GM12878 (cell line): Measurements from ENCODE around the gene HSBP1L1. TPM values are rescaled to one million over a fixed set of nuclear protein-coding genes. Genes with fewer than 3 reads are reported as not detected.

Experiments
- ATF7 ChIP-seq: fragments of 450-650 bp; IDR thresholded peaks from 2 replicates; pipeline ENCODE4 v1.6.1; 2016; ENCODE audit warnings: low read depth, mild to moderate bottlenecking
- FOXK2 ChIP-seq: fragments of 450-650 bp; IDR thresholded peaks from 2 replicates; pipeline ENCODE4 v1.6.1; 2017; ENCODE audit warnings: mild to moderate bottlenecking, moderate library complexity
- HCFC1 ChIP-seq: fragments of 150-350 bp; IDR thresholded peaks from 2 replicates; pipeline ENCODE4 v1.6.1; 2014; ENCODE audit warnings: low read length
- KAT2A ChIP-seq: conservative IDR thresholded peaks from 2 replicates; pipeline ENCODE4 v1.6.1; 2011; ENCODE audit warnings: low read depth, low read length; ENCODE audit not compliant: control insufficient read depth
- MXI1 ChIP-seq: fragments of 150-350 bp; IDR thresholded peaks from 2 replicates; pipeline ENCODE4 v1.6.1; 2011; ENCODE audit warnings: low read depth, mild to moderate bottlenecking, inconsistent platforms, low read length, improper control_type of control experiment
- NFYB ChIP-seq: IDR thresholded peaks from 2 replicates; pipeline ENCODE4 v1.6.1; 2011; ENCODE audit warnings: low read depth, mild to moderate bottlenecking, low read length, improper control_type of control experiment, moderate library complexity; ENCODE audit not compliant: insufficient read depth
- POLR2AphosphoS5 ChIP-seq: IDR thresholded peaks from 2 replicates; pipeline ENCODE4 v1.6.1; 2011; ENCODE audit warnings: mild to moderate bottlenecking, low read length, inconsistent platforms
- POU2F2 ChIP-seq: IDR thresholded peaks from 3 replicates; pipeline ENCODE4 v1.6.1; 2011; ENCODE audit warnings: low read depth, mild to moderate bottlenecking, low read length, borderline replicate concordance
- RB1 ChIP-seq: fragments of 450-650 bp; formaldehyde crosslinking; IDR thresholded peaks from 2 replicates; pipeline ENCODE4 v1.6.1; 2017; ENCODE audit warnings: mild to moderate bottlenecking, borderline replicate concordance
- RELA ChIP-seq: fragments of 450-650 bp; IDR thresholded peaks from 2 replicates; pipeline ENCODE4 v1.8.0; 2014; ENCODE audit warnings: borderline replicate concordance; ENCODE audit not compliant: partially characterized antibody
- RFX5 ChIP-seq: IDR thresholded peaks from 2 replicates; pipeline ENCODE4 v1.6.1; 2011; ENCODE audit warnings: low read depth, low read length, improper control_type of control experiment
- SIN3A ChIP-seq: IDR thresholded peaks from 2 replicates; pipeline ENCODE4 v1.6.1; 2012; ENCODE audit warnings: low read depth, low read length, improper control_type of control experiment
- SIX5 ChIP-seq: IDR thresholded peaks from 2 replicates; pipeline ENCODE4 v1.6.1; 2011; ENCODE audit warnings: mild to moderate bottlenecking, low read depth, low read length, moderate library complexity; ENCODE audit not compliant: severe bottlenecking
- STAT3 ChIP-seq: IDR thresholded peaks from 2 replicates; pipeline ENCODE4 v1.6.1; 2011; ENCODE audit warnings: low read depth, low read length, improper control_type of control experiment
- WRNIP1 ChIP-seq: IDR thresholded peaks from 2 replicates; pipeline ENCODE4 v1.6.1; 2011; ENCODE audit warnings: low read depth, low read length, improper control_type of control experiment, borderline replicate concordance
- YBX1 ChIP-seq: fragments of 450-650 bp; IDR thresholded peaks from 2 replicates; pipeline ENCODE4 v1.6.1; 2016; ENCODE audit warnings: antibody characterized with exemption
- polyA plus RNA-seq, 11 experiments: library from polyadenylated mRNA; depleted of rRNA in 4 of 11; unstranded in 6 of 11; stranded (reverse) in 5 of 11; fragments of >200 nt; fragmentation: Nextera tagmentation in 4 of 11; fragmentation: Illumina TruSeq in 1 of 11; extraction: Ambion mirVana in 4 of 11; extraction: Trizol in 1 of 11; gene quantifications; 1 replicate in 1 of 11; 2 replicates in 10 of 11; pipeline versions ENCODE4 v1.2.1 to v1.2.3, GENCODE V29; 2011 to 2016; ENCODE audit warnings: inconsistent platforms in 2 of 11, missing spikeins in 2 of 11, low read depth in 1 of 11
- total RNA-seq, 4 experiments: library from RNA; depleted of rRNA in 3 of 4; stranded (reverse); fragments of >200 nt in 3 of 4; fragmentation: Illumina TruSeq in 1 of 4; extraction: Trizol in 1 of 4; gene quantifications; 2 replicates each; pipeline versions ENCODE4 v1.2.1 to v1.2.3, GENCODE V29; 2013 to 2021
- TF ChIP-seq, protein P1 (sequence below): IDR thresholded peaks from 2 replicates; pipeline ENCODE4 v1.6.1; 2012; ENCODE audit warnings: improper control_type of control experiment, low read depth, low read length; ENCODE audit not compliant: insufficient replicate concordance
- TF ChIP-seq, protein P2 (sequence below): fragments of 450-650 bp; IDR thresholded peaks from 2 replicates; pipeline ENCODE4 v1.6.1; 2017; ENCODE audit warnings: low read depth, mild to moderate bottlenecking, moderate library complexity
- TF ChIP-seq, protein P3 (sequence below): IDR thresholded peaks from 2 replicates; pipeline ENCODE4 v1.6.1; 2011; ENCODE audit warnings: mild to moderate bottlenecking, low read depth, low read length, moderate library complexity; ENCODE audit not compliant: insufficient replicate concordance
- TF ChIP-seq, protein P4 (sequence below): fragments of 450-650 bp; IDR thresholded peaks from 2 replicates; pipeline ENCODE4 v1.6.1; 2016; ENCODE audit warnings: mild to moderate bottlenecking

The HSBP1L1 gene
- total and polyA plus RNA-seq, 10 of the 15 experiments (the other 5 are each of a cell fraction or from before 2014, with no cell fraction given) = 0.97 to 14.0 (median 6.9) TPM; not detected in 1

DNA sequence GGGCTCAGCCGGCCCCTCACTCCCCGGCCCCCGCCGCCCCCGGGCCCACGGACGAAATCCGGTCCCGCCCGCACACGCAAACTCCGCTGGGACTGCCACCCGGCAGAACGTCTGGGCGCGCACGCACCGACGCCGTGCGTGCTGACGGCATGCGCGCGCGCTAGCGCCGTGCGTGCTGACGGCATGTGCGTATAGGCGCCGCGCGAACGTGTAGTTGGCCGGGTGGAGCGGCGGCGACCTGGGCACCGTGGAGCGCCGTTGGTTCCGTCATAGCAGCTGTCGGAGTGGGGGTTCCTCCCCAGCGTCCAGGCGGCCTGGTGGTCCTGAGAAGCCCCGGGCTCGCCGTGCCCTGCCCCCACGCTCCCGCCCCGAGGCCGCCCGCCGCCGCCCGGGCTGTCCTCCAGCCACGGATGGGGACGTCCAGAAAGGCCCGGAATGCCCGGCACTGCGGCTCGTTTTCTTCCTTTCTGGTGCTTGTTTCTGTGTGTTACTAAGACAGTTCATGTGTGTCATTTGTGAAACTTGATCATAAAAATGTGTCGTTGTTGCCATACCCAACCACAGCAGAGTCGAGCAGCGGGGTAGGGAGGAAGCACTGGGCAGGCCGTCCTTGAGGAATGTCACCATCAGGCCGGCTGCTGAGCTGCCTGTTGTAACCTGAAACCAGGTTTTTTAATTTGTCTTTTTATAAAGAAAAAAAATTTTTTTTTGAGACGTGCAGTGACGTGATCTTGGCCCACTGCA lies 24.2 kb downstream of the HSBP1L1 start, which contains the start of gene TXNL4A (continued):
- TF ChIP-seq, protein P1, sequence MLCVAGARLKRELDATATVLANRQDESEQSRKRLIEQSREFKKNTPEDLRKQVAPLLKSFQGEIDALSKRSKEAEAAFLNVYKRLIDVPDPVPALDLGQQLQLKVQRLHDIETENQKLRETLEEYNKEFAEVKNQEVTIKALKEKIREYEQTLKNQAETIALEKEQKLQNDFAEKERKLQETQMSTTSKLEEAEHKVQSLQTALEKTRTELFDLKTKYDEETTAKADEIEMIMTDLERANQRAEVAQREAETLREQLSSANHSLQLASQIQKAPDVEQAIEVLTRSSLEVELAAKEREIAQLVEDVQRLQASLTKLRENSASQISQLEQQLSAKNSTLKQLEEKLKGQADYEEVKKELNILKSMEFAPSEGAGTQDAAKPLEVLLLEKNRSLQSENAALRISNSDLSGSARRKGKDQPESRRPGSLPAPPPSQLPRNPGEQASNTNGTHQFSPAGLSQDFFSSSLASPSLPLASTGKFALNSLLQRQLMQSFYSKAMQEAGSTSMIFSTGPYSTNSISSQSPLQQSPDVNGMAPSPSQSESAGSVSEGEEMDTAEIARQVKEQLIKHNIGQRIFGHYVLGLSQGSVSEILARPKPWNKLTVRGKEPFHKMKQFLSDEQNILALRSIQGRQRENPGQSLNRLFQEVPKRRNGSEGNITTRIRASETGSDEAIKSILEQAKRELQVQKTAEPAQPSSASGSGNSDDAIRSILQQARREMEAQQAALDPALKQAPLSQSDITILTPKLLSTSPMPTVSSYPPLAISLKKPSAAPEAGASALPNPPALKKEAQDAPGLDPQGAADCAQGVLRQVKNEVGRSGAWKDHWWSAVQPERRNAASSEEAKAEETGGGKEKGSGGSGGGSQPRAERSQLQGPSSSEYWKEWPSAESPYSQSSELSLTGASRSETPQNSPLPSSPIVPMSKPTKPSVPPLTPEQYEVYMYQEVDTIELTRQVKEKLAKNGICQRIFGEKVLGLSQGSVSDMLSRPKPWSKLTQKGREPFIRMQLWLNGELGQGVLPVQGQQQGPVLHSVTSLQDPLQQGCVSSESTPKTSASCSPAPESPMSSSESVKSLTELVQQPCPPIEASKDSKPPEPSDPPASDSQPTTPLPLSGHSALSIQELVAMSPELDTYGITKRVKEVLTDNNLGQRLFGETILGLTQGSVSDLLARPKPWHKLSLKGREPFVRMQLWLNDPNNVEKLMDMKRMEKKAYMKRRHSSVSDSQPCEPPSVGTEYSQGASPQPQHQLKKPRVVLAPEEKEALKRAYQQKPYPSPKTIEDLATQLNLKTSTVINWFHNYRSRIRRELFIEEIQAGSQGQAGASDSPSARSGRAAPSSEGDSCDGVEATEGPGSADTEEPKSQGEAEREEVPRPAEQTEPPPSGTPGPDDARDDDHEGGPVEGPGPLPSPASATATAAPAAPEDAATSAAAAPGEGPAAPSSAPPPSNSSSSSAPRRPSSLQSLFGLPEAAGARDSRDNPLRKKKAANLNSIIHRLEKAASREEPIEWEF = no peak
- TF ChIP-seq, protein P2, sequence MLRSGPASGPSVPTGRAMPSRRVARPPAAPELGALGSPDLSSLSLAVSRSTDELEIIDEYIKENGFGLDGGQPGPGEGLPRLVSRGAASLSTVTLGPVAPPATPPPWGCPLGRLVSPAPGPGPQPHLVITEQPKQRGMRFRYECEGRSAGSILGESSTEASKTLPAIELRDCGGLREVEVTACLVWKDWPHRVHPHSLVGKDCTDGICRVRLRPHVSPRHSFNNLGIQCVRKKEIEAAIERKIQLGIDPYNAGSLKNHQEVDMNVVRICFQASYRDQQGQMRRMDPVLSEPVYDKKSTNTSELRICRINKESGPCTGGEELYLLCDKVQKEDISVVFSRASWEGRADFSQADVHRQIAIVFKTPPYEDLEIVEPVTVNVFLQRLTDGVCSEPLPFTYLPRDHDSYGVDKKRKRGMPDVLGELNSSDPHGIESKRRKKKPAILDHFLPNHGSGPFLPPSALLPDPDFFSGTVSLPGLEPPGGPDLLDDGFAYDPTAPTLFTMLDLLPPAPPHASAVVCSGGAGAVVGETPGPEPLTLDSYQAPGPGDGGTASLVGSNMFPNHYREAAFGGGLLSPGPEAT = no peak
- peak; percentile 31 for TF ChIP-seq SIX5
- TF ChIP-seq FOXK2 = no peak
- peak; percentile 27; the same call in 1 of the 2 replicates for TF ChIP-seq RB1
- no peak for TF ChIP-seq RELA
- peak; percentile 90; the same call in 1 of the 2 replicates for TF ChIP-seq POLR2AphosphoS5
- TF ChIP-seq WRNIP1 = no peak
- peak; percentile 45; the same call in 1 of the 2 replicates for TF ChIP-seq ATF7
- TF ChIP-seq KAT2A = no peak
- no peak for TF ChIP-seq NFYB
- peak; percentile 75; the same call in 1 of the 2 replicates for TF ChIP-seq MXI1
- TF ChIP-seq RFX5 = 0 out of 2 replicates have a peak, but pooled peaks have one; percentile 43
- TF ChIP-seq SIN3A = peak; percentile 56; the same call in 1 of the 2 replicates
- TF ChIP-seq, protein P3, sequence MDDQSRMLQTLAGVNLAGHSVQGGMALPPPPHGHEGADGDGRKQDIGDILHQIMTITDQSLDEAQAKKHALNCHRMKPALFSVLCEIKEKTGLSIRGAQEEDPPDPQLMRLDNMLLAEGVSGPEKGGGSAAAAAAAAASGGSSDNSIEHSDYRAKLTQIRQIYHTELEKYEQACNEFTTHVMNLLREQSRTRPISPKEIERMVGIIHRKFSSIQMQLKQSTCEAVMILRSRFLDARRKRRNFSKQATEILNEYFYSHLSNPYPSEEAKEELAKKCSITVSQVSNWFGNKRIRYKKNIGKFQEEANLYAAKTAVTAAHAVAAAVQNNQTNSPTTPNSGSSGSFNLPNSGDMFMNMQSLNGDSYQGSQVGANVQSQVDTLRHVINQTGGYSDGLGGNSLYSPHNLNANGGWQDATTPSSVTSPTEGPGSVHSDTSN = no peak
- no peak for TF ChIP-seq YBX1
- TF ChIP-seq, protein P4, sequence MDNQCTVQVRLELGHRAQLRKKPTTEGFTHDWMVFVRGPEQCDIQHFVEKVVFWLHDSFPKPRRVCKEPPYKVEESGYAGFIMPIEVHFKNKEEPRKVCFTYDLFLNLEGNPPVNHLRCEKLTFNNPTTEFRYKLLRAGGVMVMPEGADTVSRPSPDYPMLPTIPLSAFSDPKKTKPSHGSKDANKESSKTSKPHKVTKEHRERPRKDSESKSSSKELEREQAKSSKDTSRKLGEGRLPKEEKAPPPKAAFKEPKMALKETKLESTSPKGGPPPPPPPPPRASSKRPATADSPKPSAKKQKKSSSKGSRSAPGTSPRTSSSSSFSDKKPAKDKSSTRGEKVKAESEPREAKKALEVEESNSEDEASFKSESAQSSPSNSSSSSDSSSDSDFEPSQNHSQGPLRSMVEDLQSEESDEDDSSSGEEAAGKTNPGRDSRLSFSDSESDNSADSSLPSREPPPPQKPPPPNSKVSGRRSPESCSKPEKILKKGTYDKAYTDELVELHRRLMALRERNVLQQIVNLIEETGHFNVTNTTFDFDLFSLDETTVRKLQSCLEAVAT = no peak; the same call in 1 of the 2 replicates
- TF ChIP-seq POU2F2 = peak; percentile 55; the same call in 2 of the 3 replicates
- peak; percentile 46; the same call in 1 of the 2 replicates for TF ChIP-seq HCFC1
- TF ChIP-seq STAT3 = no peak
